Bronchial epithelial cell (primary cell): ENCODE measurements around the gene JADE2. TPM values are rescaled to one million over a fixed set of nuclear protein-coding genes. Genes with fewer than 3 reads are reported as not detected.

ENCODE experiments used
- DNase-seq: peaks from one replicate; pipeline ENCODE4 v3.0.0-alpha.2; 2010; ENCODE audit warnings: low read depth
- FAIRE-seq: peaks from 2 replicates; lab custom pipeline; 2011; peaks lifted over from hg19 to GRCh38; lab: Jason Lieb, UNC
- H3K27me3 ChIP-seq: 2 replicates; pipeline ENCODE4 v1.5.1; 2011; ENCODE audit warnings: low read length; ENCODE audit not compliant: control insufficient read depth, insufficient read depth
- H3K36me3 ChIP-seq: 2 replicates; pipeline ENCODE4 v1.5.1; 2011; ENCODE audit warnings: low read length; ENCODE audit not compliant: control insufficient read depth, insufficient read depth
- H3K4me3 ChIP-seq: 2 replicates; pipeline ENCODE4 v1.5.1; 2011; ENCODE audit warnings: mild to moderate bottlenecking, low read depth, low read length, control low read depth
- CTCF ChIP-seq: IDR thresholded peaks from 2 replicates; pipeline ENCODE4 v1.5.1; 2011; ENCODE audit warnings: mild to moderate bottlenecking, moderate library complexity, low read length, control low read depth, inconsistent platforms; ENCODE audit not compliant: insufficient read depth, severe bottlenecking
- total RNA-seq: library from RNA; depleted of rRNA; stranded (reverse); fragments of >200 nt; gene quantifications from 2 replicates; pipeline ENCODE4 v1.2.1, GENCODE V29; 2014

JADE2 gene
- total RNA-seq, 1 donor from 2014 or later: 17.1 TPM

GRCh38 chr5:134533115-134533815, 7.8 kb downstream of the JADE2 start:
- no peak for DNase-seq
- Histone ChIP-seq H3K27me3 (no peaks in the 10 kb centered on the region), H3K4me3 (no peak overlapping the region), H3K36me3 (peaks cover 17% of the 10 kb centered on the region)
- FAIRE-seq: no peak
- TF ChIP-seq CTCF: no peak

- Histone ChIP-seq H3K27me3 (no peaks in the 10 kb centered on the region), H3K36me3 (peaks cover 17% of the 10 kb centered on the region), H3K4me3 (no peak overlapping the region)
- no peak for DNase-seq
- no peak for TF ChIP-seq CTCF
- no peak for FAIRE-seq
Measured at GRCh38 chr5:134534058-134534725, 8.7 kb downstream of the JADE2 start.

DNA sequence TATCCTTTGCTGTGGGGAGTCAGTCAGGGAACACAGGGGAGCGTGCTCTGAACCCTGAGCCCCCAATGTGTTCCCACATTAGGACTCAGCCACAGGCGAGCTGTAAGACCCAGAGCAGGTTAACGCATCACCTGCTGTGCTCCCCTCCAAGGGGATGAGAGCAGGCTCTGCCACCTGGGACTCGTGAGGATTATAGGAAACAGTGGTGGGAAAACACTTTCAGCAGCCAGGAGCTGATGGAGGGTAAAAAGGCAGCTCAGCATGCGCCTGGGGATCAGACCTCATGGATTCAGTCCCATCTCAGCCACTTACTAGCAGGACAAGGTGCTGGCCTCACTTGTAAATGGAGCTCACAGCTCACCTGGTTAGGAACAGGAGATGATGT, 9.2 kb downstream of the JADE2 start:
- peak; percentile 55 for FAIRE-seq
- TF ChIP-seq CTCF: no peak
- no peaks in the 10 kb centered on the region for H3K27me3 ChIP-seq
- peaks cover 19% of the 10 kb centered on the region for H3K36me3 ChIP-seq
- no peak for DNase-seq
- H3K4me3 ChIP-seq: no peak overlapping the region

- no peak overlapping the region for H3K4me3 ChIP-seq
- TF ChIP-seq CTCF: no peak
- no peaks in the 10 kb centered on the region for H3K27me3 ChIP-seq
- FAIRE-seq (no peak), DNase-seq (no peak)
- peaks cover 28% of the 10 kb centered on the region for H3K36me3 ChIP-seq
Measured at GRCh38 chr5:134536876-134537275, 11.4 kb downstream of the JADE2 start.

GRCh38 chr5:134537297-134537696, 11.8 kb downstream of the JADE2 start:
- no peak for TF ChIP-seq CTCF
- H3K4me3 ChIP-seq: no peak overlapping the region
- DNase-seq (no peak), FAIRE-seq (peak; percentile 75)
- H3K27me3 ChIP-seq: no peaks in the 10 kb centered on the region
- peaks cover 29% of the 10 kb centered on the region for H3K36me3 ChIP-seq

DNA sequence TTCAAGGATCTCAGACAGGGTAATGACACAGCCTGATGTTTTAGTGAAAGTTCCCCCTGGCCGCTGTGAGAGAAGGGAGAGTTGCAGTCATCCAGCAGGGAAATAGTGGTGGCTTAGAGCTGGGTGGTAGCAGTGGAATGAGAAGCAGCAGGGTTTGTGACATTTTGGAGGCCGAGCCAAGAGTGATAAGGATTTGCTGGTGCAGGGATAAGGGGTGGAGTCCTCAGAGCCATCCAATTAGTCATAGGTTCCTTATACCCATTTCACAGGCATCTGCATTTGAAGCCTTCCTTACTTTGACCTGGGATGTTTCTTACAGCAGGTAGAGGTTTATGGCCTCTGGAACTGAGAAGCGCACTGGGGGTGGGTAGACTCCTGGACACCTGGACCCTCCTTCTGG, 12.8 kb downstream of the JADE2 start:
- FAIRE-seq: peak; percentile 89
- peaks cover 29% of the 10 kb centered on the region for H3K36me3 ChIP-seq
- no peaks in the 10 kb centered on the region for H3K27me3 ChIP-seq
- TF ChIP-seq CTCF: no peak
- H3K4me3 ChIP-seq: no peak overlapping the region
- no peak for DNase-seq
